GM10266 (cell line): ENCODE measurements around the gene AANAT.

ENCODE experiments used
- DNase-seq: peaks from one replicate; pipeline ENCODE4 v3.0.0; 2012; ENCODE audit errors: extremely low spot score
- TF ChIP-seq, protein P1 (sequence below): IDR thresholded peaks from 2 replicates; pipeline ENCODE4 v1.5.1; 2012; ENCODE audit warnings: mild to moderate bottlenecking, low read depth; ENCODE audit not compliant: control insufficient read depth, insufficient read depth; ENCODE audit errors: missing control alignments

The AANAT gene

DNA sequence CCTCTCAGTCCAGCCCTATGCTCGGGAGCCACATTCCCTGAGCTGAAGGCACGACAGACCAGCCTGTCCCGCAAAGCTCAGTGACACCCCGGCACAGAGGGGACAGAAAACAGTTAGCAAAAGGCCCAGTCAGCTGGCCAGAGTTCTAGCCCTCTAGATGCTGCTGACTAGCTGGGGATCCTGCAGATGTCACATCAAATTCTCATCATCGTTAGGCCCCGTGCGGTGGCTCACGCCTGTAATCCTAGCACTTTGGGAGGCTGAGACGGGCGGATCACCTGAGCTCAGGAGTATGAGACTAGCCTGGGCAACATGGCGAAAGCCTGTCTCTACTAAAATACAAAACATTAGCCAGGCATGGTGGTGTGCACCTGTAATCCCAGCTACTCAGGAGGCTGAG lies 31.7 kb upstream of the AANAT start:
- TF ChIP-seq, protein P1, sequence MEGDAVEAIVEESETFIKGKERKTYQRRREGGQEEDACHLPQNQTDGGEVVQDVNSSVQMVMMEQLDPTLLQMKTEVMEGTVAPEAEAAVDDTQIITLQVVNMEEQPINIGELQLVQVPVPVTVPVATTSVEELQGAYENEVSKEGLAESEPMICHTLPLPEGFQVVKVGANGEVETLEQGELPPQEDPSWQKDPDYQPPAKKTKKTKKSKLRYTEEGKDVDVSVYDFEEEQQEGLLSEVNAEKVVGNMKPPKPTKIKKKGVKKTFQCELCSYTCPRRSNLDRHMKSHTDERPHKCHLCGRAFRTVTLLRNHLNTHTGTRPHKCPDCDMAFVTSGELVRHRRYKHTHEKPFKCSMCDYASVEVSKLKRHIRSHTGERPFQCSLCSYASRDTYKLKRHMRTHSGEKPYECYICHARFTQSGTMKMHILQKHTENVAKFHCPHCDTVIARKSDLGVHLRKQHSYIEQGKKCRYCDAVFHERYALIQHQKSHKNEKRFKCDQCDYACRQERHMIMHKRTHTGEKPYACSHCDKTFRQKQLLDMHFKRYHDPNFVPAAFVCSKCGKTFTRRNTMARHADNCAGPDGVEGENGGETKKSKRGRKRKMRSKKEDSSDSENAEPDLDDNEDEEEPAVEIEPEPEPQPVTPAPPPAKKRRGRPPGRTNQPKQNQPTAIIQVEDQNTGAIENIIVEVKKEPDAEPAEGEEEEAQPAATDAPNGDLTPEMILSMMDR = no peak
- DNase-seq = no peak

- TF ChIP-seq, protein P1 = no peak
- no peak for DNase-seq
Measured at GRCh38 chr17:76437467-76438402, 29.7 kb upstream of the AANAT start.

DNA sequence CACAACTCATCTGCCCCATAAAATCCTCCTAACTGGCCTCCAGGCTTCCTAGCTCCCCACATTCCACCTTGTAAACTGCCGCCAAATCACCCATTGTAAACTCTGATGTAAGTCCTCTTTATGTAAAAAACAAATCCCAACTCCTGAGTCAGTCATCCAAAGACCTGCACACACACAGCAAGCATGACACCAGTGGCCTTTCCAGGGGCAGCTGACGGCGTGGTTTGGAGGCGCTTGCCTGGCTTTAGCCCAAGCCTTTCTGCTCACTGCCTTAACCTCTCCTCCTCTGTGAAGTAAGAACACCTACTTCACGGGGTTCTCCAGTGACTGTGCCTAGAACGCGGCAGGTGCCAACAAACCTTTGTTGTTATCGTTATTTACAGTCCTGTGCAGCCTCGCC lies 28.5 kb upstream of the AANAT start:
- DNase-seq = no peak
- TF ChIP-seq, protein P1 = no peak

- TF ChIP-seq, protein P1 = no peak
- no peak for DNase-seq
Measured at GRCh38 chr17:76439314-76439928, 28.0 kb upstream of the AANAT start.

- DNase-seq = no peak
- TF ChIP-seq, protein P1 = no peak
Measured at GRCh38 chr17:76440751-76441362, 26.5 kb upstream of the AANAT start.

- no peak for DNase-seq
- TF ChIP-seq, protein P1 = no peak
Measured at GRCh38 chr17:76441686-76442340, 25.6 kb upstream of the AANAT start.
